DMS 273 (cell line): ENCODE measurements around the gene CLSTN2.
A peak's percentile ranks its signal among the peaks of the same experiment; 100 is the strongest.

Experiments
- DNase-seq: peaks from one replicate; lab custom pipeline; 2025; ENCODE audit not compliant: unreplicated experiment; lab: John Stamatoyannopoulos, UW

The CLSTN2 gene

GRCh38 chr3:139935016-139935865, at the start of gene CLSTN2:
CLSTN2 (plus strand) TSS chr3:139935185.
- DNase-seq, result peak; percentile 98

- DNase-seq, result no peak
These were observed 47.6 kb upstream of the CLSTN2 start for GRCh38 chr3:139887431-139887830.

DNA sequence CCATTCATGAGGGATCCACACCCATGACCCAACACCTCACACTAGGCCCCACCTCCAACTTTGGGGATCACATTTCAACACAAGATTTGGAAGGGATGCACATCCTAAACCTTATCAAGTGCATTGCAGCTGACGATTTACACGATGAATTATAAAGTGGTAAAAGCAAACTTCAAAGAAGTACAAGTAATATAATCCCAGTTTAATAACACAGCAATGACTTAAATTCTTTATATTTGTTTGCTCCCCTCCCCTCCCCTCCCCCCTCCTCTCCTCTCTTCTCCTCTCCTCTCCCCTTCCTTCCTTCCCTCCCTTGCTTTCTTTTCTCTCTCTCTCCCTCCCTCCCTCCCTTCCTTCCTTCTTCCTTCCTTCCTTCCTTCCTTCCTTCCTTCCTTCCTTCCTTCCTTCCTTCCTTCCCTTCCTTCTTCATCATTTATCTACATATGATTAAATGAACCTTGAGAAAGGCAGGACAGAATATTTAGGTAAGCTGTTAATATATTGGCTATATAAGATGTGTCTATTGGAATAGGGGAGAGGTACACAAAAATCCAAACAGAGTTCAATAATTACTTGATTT, 46.3 kb upstream of the CLSTN2 start:
- no peak for DNase-seq

- DNase-seq, result no peak
These were observed 41.6 kb upstream of the CLSTN2 start for GRCh38 chr3:139893267-139893962.

DNA sequence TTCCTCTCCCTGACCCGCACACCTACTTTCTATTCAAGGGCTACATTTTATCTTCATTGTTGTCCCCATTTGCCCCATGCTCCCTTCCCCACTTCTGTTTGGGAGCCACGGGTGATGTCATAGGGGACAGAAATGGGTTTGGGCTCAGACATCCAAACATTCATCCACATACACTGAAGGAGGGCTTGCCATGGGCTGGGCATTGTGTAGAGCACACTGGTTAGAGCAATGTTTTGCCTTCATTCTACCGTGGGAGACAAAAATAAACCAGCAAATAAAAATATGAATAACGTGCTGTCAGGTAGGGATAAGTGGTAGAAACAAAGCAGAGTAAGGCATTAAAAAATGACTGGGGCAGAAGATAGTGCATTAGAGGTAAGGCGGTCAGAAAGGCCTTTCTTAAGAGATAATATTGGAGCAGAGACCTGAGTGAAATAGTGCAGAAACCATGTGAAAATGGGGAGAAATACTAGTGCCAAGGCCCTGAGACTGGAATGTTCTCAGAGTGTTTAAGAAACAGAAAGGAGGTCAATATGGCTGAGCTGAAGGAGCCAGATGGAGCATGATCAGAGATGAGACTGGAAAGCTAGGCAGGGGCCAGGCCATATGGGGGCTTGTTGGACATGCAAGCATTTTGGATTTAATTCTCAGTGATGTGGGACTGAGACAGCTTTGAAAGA, 40.9 kb upstream of the CLSTN2 start:
- DNase-seq, result peak; percentile 60

GRCh38 chr3:139894643-139894989, 40.4 kb upstream of the CLSTN2 start:
- DNase-seq, result peak; percentile 60

- no peak for DNase-seq
These were observed 37.2 kb upstream of the CLSTN2 start for GRCh38 chr3:139897759-139898158.

DNA sequence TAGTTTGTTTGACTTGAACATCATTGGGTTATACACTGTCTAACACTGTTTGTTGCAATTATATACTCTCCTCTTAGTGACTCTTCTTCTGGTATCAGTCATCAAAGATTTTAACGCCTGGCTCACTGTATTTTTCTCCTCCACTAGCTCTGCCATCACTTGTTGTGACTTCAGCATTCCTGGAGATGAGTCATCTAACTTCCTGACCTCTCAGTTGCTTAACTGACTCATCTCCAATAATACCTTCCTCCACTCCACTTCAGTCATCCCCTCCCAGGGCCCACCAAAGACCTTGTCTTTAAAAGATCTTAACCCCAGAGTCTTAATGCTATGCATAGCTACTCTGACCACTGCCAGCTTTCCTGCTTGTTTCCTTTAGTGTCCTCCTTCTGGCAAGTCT, 28.6 kb upstream of the CLSTN2 start:
- no peak for DNase-seq

DNA sequence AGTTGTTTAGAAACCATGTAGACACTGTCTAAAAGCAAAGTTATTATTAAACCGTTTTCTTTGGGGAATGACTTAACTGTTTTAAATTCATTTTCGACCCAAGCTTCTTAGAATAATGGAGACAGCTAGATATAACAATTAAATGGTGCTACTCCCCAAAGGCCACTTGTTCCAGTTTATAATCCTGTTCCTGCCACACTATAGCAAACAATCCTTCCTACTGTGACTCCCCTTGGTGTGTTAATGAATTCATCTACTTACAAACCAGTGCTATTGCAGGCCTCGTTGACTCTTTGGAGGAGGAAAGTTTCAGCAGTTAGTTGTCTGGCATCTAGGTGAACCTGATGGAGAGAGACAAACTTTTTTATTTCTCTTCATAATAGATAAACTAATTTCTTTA, 25.2 kb upstream of the CLSTN2 start:
- DNase-seq, result no peak

- no peak for DNase-seq
These were observed 18.7 kb upstream of the CLSTN2 start for GRCh38 chr3:139916271-139916670.

DNA sequence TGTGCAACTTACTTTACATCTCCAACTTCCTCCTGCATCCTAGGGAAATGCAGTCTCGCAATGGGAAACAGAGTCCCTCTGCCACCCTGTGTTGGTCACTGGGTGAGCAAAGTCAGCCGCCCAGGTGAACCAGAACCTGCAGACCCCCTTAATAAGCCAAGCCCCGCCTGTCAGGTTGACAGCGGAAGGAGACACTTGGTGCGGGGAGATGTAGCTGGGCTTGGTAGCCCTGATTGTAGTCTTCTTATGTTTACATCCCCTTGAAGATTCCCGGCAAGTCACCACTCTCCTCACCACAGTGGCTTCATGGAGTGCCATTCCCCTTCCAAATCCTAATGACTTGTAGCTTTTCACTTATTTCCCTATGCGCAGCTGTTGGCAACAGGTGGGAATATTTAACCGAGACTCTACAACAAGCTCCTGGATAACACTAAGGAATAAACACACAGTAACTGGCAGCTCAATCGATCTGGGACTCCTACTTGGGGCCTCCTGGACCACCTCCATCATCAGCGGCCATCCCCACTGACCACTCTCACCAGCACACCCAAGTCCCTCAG, 17.7 kb upstream of the CLSTN2 start:
- no peak for DNase-seq

GRCh38 chr3:139928708-139929505, 6.1 kb upstream of the CLSTN2 start:
- DNase-seq, result no peak

GRCh38 chr3:139930211-139930610, 4.8 kb upstream of the CLSTN2 start:
- DNase-seq, result no peak

DNA sequence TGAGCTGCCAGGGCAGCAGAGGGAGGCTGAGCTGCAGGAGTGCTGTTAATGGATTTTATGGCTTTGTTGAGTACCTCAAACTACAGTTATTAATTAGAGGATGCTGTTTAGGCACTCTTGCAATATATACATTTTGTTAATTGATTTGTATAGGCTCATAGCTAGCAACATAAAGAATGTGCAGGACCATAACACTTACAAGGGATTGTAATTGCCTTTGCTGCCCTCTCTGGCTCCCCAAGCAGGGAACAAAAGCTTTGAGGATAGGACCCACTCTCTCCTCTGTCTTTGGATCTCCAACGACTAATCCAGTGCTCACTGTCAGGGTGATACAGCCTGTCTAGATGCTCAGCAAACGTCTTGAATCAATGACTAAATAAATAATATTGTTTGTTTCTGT, 1.2 kb upstream of the CLSTN2 start:
- peak; percentile 10 for DNase-seq

GRCh38 chr3:139934613-139935015, 371 bp upstream of the CLSTN2 start:
- DNase-seq, result peak; percentile 95

- DNase-seq, result peak; percentile 75
These were observed 1.2 kb downstream of the CLSTN2 start for GRCh38 chr3:139935866-139936817.

- DNase-seq, result peak; percentile 81
These were observed 2.8 kb downstream of the CLSTN2 start for GRCh38 chr3:139937674-139938279.

DNA sequence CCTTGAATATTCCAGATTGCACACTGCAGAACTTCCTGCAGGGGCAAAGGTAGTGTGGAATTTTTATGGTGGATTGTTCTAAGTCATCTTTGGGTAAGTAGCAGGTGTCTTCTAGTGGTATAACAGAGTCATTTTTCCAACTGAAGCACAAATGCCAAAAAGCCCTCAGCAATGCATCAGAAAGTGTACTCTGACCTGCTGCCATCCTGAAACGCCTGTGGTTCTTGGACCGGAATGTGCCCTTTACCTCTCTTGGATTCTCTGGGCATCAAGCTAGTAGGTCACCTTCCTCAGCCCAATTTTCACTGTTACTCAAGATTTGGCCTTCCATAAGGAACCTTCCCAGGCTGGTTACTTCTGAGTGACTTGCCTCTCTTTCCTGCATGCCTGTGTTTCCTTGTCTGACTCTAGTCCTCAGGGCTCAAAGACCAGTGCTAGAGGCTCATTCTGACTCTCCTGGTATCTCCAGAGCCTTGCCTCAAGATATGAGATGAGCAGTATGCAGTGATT, 4.8 kb downstream of the CLSTN2 start:
- DNase-seq, result no peak

DNA sequence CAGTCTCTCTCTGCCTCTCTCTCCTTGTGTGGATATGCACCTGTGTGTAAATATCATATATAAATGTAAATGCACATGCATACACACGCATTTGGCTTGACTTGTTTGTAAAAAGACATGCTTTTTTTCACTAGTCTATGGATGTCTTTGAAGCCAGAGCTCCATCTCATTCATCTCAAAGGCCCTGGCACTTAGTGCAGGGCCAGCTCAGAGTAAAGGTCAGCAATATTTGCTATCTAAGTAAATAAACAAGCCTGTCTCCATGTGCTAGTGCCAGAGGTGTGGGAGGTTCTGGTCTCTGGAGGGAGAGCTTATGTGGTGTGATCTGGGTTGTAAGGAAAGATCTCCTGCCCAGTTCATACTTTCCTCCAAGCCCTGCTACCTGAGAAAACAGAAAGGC, 5.6 kb downstream of the CLSTN2 start:
- DNase-seq, result no peak
